Thyroid gland (tissue), 4 donors: ENCODE measurements around the gene PMS1. TPM values are rescaled to one million over a fixed set of nuclear protein-coding genes. Genes with fewer than 3 reads are reported as not detected.

Source experiments
- DNase-seq, 2 donors: peaks; one replicate each; pipeline ENCODE4 v3.0.0-alpha.2; 2019
- H3K27ac ChIP-seq, 3 donors: fragments of 200-600 bp; sonication (generic); 1 replicate in 2 of 3; 2 replicates in 1 of 3; pipeline ENCODE4 v1.5.1; 2016 to 2019; ENCODE audit warnings: mild to moderate bottlenecking in 1 of 3, moderate library complexity in 1 of 3
- H3K27me3 ChIP-seq: fragments of 200-600 bp; sonication (generic); one replicate; pipeline ENCODE4 v1.5.1; 2019
- H3K36me3 ChIP-seq, 2 donors: fragments of 200-600 bp; sonication (generic); one replicate each; pipeline ENCODE4 v1.5.1; 2016 to 2019
- H3K4me1 ChIP-seq, 2 donors: fragments of 200-600 bp; sonication (generic); one replicate each; pipeline ENCODE4 v1.5.1; 2017 to 2019
- H3K4me3 ChIP-seq, 3 donors: fragments of 200-600 bp; sonication (generic); replicated peaks in 1 of 3; 1 replicate in 2 of 3; 2 replicates in 1 of 3; pipeline ENCODE4 v1.5.1; 2016; ENCODE audit warnings: mild to moderate bottlenecking in 1 of 3
- H3K9me3 ChIP-seq: fragments of 200-600 bp; sonication (generic); one replicate; pipeline ENCODE4 v1.5.1; 2017
- CTCF ChIP-seq, 6 experiments: fragments of 200-600 bp in 3 of 6; fragments of 450-650 bp in 3 of 6; sonication (generic) in 3 of 6; IDR thresholded peaks; one replicate each; pipeline ENCODE4 v1.5.1; 2016 to 2019; ENCODE audit warnings: antibody characterized with exemption in 6 of 6, mild to moderate bottlenecking in 2 of 6, inconsistent platforms in 1 of 6, moderate library complexity in 1 of 6
- POLR2A ChIP-seq, 2 donors: fragments of 450-650 bp; IDR thresholded peaks; one replicate each; pipeline ENCODE4 v1.6.1; 2017; ENCODE audit warnings: antibody characterized with exemption in 2 of 2, mild to moderate bottlenecking in 2 of 2, moderate library complexity in 1 of 2
- WGBS, 2 donors: methylation state at CpG; one replicate each; pipeline ENCODE4 v1.1.5; 2017; 5-methylcytosine and 5-hydroxymethylcytosine counted together
- intact Hi-C: fragments of 100-400 bp; cut with DNase I; formaldehyde crosslinking; loops from one replicate; pipeline ENCODE4 v1.15.1; 2023
- total RNA-seq, 4 donors: library from RNA; depleted of rRNA; stranded (reverse); fragments of >200 nt; gene quantifications; one replicate each; pipeline ENCODE4 v1.2.3, GENCODE V29; 2016

PMS1 gene
- total RNA-seq, 4 donors from 2014 or later: 22.7 to 34.9 (median 28.1) TPM

- H3K4me3 ChIP-seq: peak within 1 kb of the TSS; percentile 52 to 80 (median 69)
- H3K4me1 ChIP-seq: peaks cover 3 to 5% of the 10 kb centered on the region in 2 donors
- TF ChIP-seq POLR2A (IDR thresholded peaks at IDR 0.05) (peak in 1 of 2 donors; percentile 46), CTCF (IDR thresholded peaks at IDR 0.05) (peak in 4 of 6 experiments; percentile 24 to 45 (median 30))
- H3K27me3 ChIP-seq: no peaks in the 10 kb centered on the region
- intact Hi-C loops: no loop called here
- peak; percentile 95 to 96 for DNase-seq
- WGBS, 2 donors: 1% methylated on average over 27 to 33 of the region's 33 CpGs
- no peaks in the 10 kb centered on the region for H3K9me3 ChIP-seq
- peak within 1 kb of the TSS; percentile 79 to 88 (median 88) for H3K27ac ChIP-seq
- no peaks in the 10 kb centered on the region for H3K36me3 ChIP-seq
Measured at GRCh38 chr2:189762551-189763298, 21.5 kb upstream of the PMS1 start, which contains the start of gene OSGEPL1. Gene OSGEPL1, minus strand, starts transcription at chr2:189762792. Its CDS starts 1,152 bp downstream, at chr2:189761640.

- intact Hi-C loops: no loop called here
- Histone ChIP-seq H3K36me3 (no peaks in the 10 kb centered on the region), H3K4me1 (peaks cover 3 to 5% of the 10 kb centered on the region in 2 donors), H3K27ac (no peak overlapping the region), H3K9me3 (no peaks in the 10 kb centered on the region), H3K27me3 (no peaks in the 10 kb centered on the region), H3K4me3 (no peak overlapping the region)
- whole genome bisulfite sequencing, 2 donors: 76 to 77% methylated on average over 4 of the region's 4 CpGs
- TF ChIP-seq CTCF (IDR thresholded peaks at IDR 0.05) (no peak), POLR2A (IDR thresholded peaks at IDR 0.05) (no peak)
- DNase-seq: no peak
Measured at GRCh38 chr2:189763908-189764661, 20.2 kb upstream of the PMS1 start.

GRCh38 chr2:189770590-189771322, 13.5 kb upstream of the PMS1 start:
- TF ChIP-seq CTCF (IDR thresholded peaks at IDR 0.05) (no peak), POLR2A (IDR thresholded peaks at IDR 0.05) (no peak)
- no peak overlapping the region for H3K4me3 ChIP-seq
- WGBS, 2 donors: 68 to 73% methylated on average over 6 of the region's 6 CpGs
- DNase-seq: no peak
- H3K9me3 ChIP-seq: no peaks in the 10 kb centered on the region
- H3K27ac ChIP-seq: no peak overlapping the region
- H3K27me3 ChIP-seq: no peaks in the 10 kb centered on the region
- intact Hi-C loops: no loop called here
- peaks cover 5 to 24% of the 10 kb centered on the region in 2 donors for H3K36me3 ChIP-seq
- H3K4me1 ChIP-seq: no peaks in the 10 kb centered on the region

- Histone ChIP-seq H3K4me1 (no peaks in the 10 kb centered on the region), H3K9me3 (no peaks in the 10 kb centered on the region), H3K36me3 (peaks cover 5 to 24% of the 10 kb centered on the region in 2 donors), H3K27ac (no peak overlapping the region), H3K27me3 (no peaks in the 10 kb centered on the region), H3K4me3 (no peak overlapping the region)
- TF ChIP-seq POLR2A (IDR thresholded peaks at IDR 0.05): no peak
- TF ChIP-seq CTCF (IDR thresholded peaks at IDR 0.05): no peak
- 95 to 100% methylated on average over 1 of the region's 1 CpG for whole genome bisulfite sequencing, 2 donors
- DNase-seq: no peak
- intact Hi-C loops: no loop called here
Measured at GRCh38 chr2:189772212-189772611, 12.0 kb upstream of the PMS1 start.
